Ishikawa (cell line): ENCODE results near the gene PLCH1.

Experiments
- CEBPB ChIP-seq: IDR thresholded peaks from 2 replicates; pipeline ENCODE4 v1.6.1; 2012
- CREB1 ChIP-seq: IDR thresholded peaks from 2 replicates; pipeline ENCODE4 v1.6.1; 2012; ENCODE audit warnings: low read depth
- EGR1 ChIP-seq: IDR thresholded peaks from 2 replicates; pipeline ENCODE4 v1.6.1; 2012
- EP300 ChIP-seq: IDR thresholded peaks from 2 replicates; pipeline ENCODE4 v1.6.1; 2012; ENCODE audit warnings: borderline replicate concordance
- FOXM1 ChIP-seq: IDR thresholded peaks from 2 replicates; pipeline ENCODE4 v1.6.1; 2012; ENCODE audit warnings: low read depth, borderline replicate concordance
- MAX ChIP-seq: IDR thresholded peaks from 2 replicates; pipeline ENCODE4 v1.6.1; 2012
- NFIC ChIP-seq: IDR thresholded peaks from 2 replicates; pipeline ENCODE4 v1.6.1; 2012
- RAD21 ChIP-seq: IDR thresholded peaks from 2 replicates; pipeline ENCODE4 v1.6.1; 2012; ENCODE audit warnings: low read depth
- REST ChIP-seq: IDR thresholded peaks from 2 replicates; pipeline ENCODE4 v1.6.1; 2012; ENCODE audit warnings: low read depth, mild to moderate bottlenecking
- TAF1 ChIP-seq: IDR thresholded peaks from 2 replicates; pipeline ENCODE4 v1.6.1; 2012; ENCODE audit warnings: low read depth, mild to moderate bottlenecking
- TCF12 ChIP-seq: IDR thresholded peaks from 2 replicates; pipeline ENCODE4 v1.6.1; 2012; ENCODE audit warnings: low read depth
- TEAD4 ChIP-seq: IDR thresholded peaks from 2 replicates; pipeline ENCODE4 v1.6.1; 2012
- YY1 ChIP-seq: IDR thresholded peaks from 2 replicates; pipeline ENCODE4 v1.6.1; 2012; ENCODE audit warnings: low read depth
- ZBTB7A ChIP-seq: IDR thresholded peaks from 2 replicates; pipeline ENCODE4 v1.6.1; 2012; ENCODE audit warnings: low read depth
- TF ChIP-seq, protein P1 (sequence below): IDR thresholded peaks from 2 replicates; pipeline ENCODE4 v1.6.1; 2012

The PLCH1 gene

DNA sequence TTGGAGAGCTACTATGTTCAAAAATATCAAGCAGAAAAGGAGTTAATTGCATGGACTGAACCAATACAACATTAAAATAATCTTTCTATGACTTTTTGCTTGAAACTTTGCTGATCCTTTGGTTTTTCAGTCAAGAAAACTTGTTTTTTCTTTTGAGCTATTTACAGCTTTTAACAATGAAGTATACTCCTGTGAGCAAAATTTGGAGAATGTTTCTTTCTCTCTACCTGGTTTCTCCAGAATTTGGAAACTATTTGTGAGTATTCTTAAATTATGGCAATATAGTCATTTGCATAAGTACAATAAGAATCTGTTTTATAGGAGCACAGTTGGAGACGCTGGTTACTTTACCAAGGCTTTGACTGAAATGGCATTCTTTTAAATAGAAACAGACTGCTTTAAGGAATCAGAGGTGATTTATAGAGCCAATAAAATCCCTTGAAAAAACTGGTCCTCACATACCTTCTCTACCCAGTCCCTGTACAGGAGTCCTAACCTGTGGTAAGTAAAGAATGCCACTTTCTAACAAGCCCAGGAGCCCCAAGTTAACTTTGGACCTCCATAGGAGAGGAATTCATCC lies 127.4 kb downstream of the PLCH1 start:
- no peak for TF ChIP-seq FOXM1
- TF ChIP-seq RAD21: no peak
- no peak for TF ChIP-seq REST
- no peak for TF ChIP-seq TCF12
- no peak for TF ChIP-seq CREB1
- TF ChIP-seq ZBTB7A: no peak
- TF ChIP-seq NFIC: no peak

DNA sequence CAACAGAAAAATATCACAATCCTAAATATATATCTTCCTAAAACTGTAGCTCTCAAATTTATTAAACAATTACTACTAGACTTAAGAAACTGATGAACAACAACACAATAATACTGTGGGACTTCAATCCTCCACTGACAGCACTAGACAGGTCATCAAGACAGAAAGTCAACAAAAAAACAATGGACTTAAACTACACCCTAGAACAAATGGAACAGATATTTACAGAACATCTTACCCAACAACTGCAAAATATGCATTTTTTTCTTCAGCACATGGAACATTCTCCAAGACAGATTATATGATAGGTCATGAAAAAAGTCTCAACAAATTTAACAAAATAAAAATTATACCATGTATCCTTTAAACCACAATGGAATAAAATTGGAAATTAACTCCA lies 133.4 kb downstream of the PLCH1 start:
- TF ChIP-seq ZBTB7A (no peak), TEAD4 (no peak), RAD21 (no peak), NFIC (no peak), EP300 (no peak), EGR1 (no peak), TCF12 (no peak)

DNA sequence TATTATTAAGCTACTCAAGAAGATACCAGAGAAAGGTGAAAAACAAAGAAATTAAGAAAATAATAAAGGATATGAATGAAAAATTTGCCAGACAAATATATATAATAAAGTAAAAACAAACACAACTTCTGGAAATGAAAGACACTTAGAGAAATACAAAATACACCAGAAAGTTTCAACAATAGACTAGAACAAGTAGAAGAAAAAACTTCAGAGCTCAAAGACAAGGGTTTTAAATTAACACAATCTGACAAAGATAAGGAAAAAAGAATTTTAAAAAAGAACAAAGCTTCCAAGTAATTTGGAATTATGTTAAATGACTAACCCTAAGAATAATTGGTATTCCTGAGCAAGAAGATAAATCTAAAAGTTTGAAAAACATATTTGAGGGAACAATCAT lies 135.3 kb downstream of the PLCH1 start:
- TF ChIP-seq, protein P1, sequence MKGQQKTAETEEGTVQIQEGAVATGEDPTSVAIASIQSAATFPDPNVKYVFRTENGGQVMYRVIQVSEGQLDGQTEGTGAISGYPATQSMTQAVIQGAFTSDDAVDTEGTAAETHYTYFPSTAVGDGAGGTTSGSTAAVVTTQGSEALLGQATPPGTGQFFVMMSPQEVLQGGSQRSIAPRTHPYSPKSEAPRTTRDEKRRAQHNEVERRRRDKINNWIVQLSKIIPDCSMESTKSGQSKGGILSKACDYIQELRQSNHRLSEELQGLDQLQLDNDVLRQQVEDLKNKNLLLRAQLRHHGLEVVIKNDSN: no peak
- TF ChIP-seq EGR1 (no peak), YY1 (no peak), CREB1 (no peak), TEAD4 (no peak), NFIC (no peak), ZBTB7A (no peak), RAD21 (no peak), CEBPB (no peak), FOXM1 (no peak), EP300 (no peak), TAF1 (no peak), REST (no peak), MAX (no peak), TCF12 (no peak)

DNA sequence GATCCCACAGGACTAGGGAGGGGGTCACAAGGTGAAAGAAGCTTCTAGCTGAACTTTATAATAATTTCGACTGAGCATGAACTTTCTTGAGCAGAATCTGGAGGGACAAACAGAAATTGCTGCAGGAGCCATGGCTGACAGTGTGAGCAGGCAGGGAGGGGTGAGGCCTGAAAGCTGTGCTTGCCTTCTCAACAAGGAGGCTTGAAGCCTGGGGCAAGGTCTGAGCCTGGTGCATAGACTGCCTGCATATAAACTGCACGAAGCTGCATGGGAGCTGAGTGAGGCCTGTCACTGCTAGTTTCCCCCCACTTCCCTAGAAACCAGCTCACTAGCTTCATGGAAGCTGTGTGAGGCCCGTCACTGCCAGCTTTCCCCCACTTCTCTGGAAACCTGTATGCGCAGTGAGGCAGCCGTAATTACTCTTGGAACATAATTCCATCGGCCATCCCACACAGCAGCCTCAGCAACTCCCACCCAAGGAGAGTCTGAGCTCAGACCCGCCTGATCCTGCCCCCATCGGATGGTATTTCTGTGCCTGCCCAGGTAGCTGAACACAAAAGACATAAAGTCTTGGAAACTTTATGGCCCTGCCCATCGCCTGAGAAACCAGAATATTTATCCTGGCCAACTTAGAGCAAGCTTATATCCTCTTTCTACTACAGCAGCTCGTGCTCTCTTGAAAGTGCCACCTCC lies 136.5 kb downstream of the PLCH1 start:
- TF ChIP-seq EGR1 (no peak), CEBPB (no peak), TAF1 (no peak), REST (no peak), NFIC (no peak), EP300 (no peak), ZBTB7A (no peak), TEAD4 (no peak)

- TF ChIP-seq CREB1: no peak
- TF ChIP-seq TAF1: no peak
- TF ChIP-seq, protein P1: no peak
- TF ChIP-seq REST: no peak
- no peak for TF ChIP-seq TEAD4
- no peak for TF ChIP-seq MAX
- no peak for TF ChIP-seq FOXM1
- TF ChIP-seq TCF12: no peak
- TF ChIP-seq CEBPB: no peak
- TF ChIP-seq EGR1: no peak
- no peak for TF ChIP-seq ZBTB7A
- TF ChIP-seq NFIC: no peak
- no peak for TF ChIP-seq EP300
- TF ChIP-seq YY1: no peak
- TF ChIP-seq RAD21: no peak
These were observed 137.1 kb downstream of the PLCH1 start for GRCh38 chr3:155607761-155608160.
